ENCODE results near the gene PCGF6.
"Not testable (repeated sequence)": the region's sequence is repeated elsewhere in the genome, so short reads cannot be mapped to it uniquely, and the experiment has no call there.

The PCGF6 gene

GRCh38 chr10:103310197-103310596, 40.7 kb downstream of the PCGF6 start:
- DNase-seq, result no peak

GRCh38 chr10:103307594-103307993, 43.3 kb downstream of the PCGF6 start:
- DNase-seq, result no peak

- no peak for DNase-seq
Measured at GRCh38 chr10:103295374-103296015, 55.4 kb downstream of the PCGF6 start.

GRCh38 chr10:103291588-103291987, 59.4 kb downstream of the PCGF6 start:
- DNase-seq, result no peak

GRCh38 chr10:103287992-103288391, 62.9 kb downstream of the PCGF6 start:
- DNase-seq, result no peak

GRCh38 chr10:103284170-103284569, 66.8 kb downstream of the PCGF6 start:
- no peak for DNase-seq

- no peak for DNase-seq
Measured at GRCh38 chr10:103282961-103283360, 68.0 kb downstream of the PCGF6 start.

GRCh38 chr10:103281753-103282152, 69.2 kb downstream of the PCGF6 start:
- peak; percentile 75 to 86 for DNase-seq

GRCh38 chr10:103280506-103280905, 70.4 kb downstream of the PCGF6 start:
- DNase-seq, result no peak

GRCh38 chr10:103280031-103280430, 70.9 kb downstream of the PCGF6 start:
- no peak for DNase-seq

- peak in 1 of 2 experiments; percentile 4 for DNase-seq
Measured at GRCh38 chr10:103278862-103279298, 72.1 kb downstream of the PCGF6 start.

- DNase-seq, result no peak
Measured at GRCh38 chr10:103278537-103278823, 72.5 kb downstream of the PCGF6 start.

- DNase-seq, result peak in 1 of 2 experiments; percentile 20
Measured at GRCh38 chr10:103277713-103278536, 73.0 kb downstream of the PCGF6 start.

- peak in 1 of 2 experiments; percentile 56 for DNase-seq
Measured at GRCh38 chr10:103276896-103277712, 73.8 kb downstream of the PCGF6 start, which contains the start of gene INA. Gene INA (plus strand): TSS chr10:103277138. CDS start chr10:103277212, 74 bp downstream.

- DNase-seq, result peak in 1 of 2 experiments; percentile 2
Measured at GRCh38 chr10:103276251-103276895, 74.6 kb downstream of the PCGF6 start.

GRCh38 chr10:103273041-103273441, 77.9 kb downstream of the PCGF6 start:
- DNase-seq, result no peak

GRCh38 chr10:103265717-103266329, 85.1 kb downstream of the PCGF6 start:
- DNase-seq, result no peak

- DNase-seq, result no peak
Measured at GRCh38 chr10:103262229-103262628, 88.7 kb downstream of the PCGF6 start.

GRCh38 chr10:103259989-103260388, 91.0 kb downstream of the PCGF6 start:
- no peak for DNase-seq

GRCh38 chr10:103258928-103259327, 92.0 kb downstream of the PCGF6 start:
- not testable (repeated sequence) for DNase-seq

GRCh38 chr10:103257812-103258211, 93.1 kb downstream of the PCGF6 start:
- DNase-seq, result no peak

GRCh38 chr10:103256613-103257012, 94.3 kb downstream of the PCGF6 start:
- no peak for DNase-seq

All from NCI-H524 (cell line).